ENCODE data around the gene ABCG4.

ABCG4 gene

DNA sequence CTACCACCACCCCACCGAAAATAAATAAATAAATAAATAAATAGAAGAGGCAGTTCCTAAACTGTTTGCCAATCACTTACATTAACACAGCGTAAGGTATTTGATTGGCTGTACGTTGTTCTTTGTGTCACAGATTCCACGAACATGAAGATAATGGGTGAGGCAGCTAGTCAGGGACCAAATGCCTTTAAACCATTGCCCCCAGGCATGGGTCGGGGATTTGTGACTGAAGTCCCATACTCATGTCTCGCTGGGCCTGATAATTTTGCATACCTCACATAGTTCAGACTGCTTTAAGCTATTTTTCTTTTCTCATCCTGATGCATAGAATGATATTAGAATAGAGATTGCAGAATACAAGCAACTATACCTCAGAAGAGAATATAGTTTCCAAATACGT is 53.7 kb downstream of the ABCG4 start:
- no peak overlapping the region for H3K9ac ChIP-seq

DNA sequence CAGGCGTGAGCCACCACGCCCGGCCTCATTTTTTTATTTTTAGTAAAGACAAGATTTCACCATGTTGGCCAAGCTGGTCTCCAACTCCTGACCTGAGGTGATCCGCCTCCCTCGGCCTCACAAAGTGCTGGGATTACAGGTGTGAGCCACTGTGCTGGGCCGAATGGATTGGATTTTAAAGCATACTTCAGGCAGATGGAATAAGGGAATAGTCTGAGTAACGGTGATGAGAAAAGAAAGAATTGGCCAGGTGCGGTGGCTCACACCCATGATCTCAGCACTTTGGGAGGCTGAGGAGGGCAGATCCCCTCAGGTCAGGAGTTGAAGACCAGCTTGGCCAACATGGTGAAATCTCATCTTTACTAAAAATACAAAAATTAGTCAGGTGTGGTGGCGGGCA is 55.2 kb downstream of the ABCG4 start:
- Histone ChIP-seq H3K79me2 (no peaks in the 10 kb centered on the region), H3K4me2 (ENCODE audit: low read length) (no peak overlapping the region), H3K4me1 (no peaks in the 10 kb centered on the region), H3K9ac (no peak overlapping the region), H3K9me3 (ENCODE audit: control insufficient read depth, low read length) (no peaks in the 10 kb centered on the region), H3K27ac (no peak overlapping the region), H3K36me3 (ENCODE audit: control insufficient read depth, insufficient read depth, low read length) (no peaks in the 10 kb centered on the region), H2AFZ (no peak overlapping the region), H3K4me3 (ENCODE audit: low read depth, low read length) (no peak overlapping the region), H3K27me3 (ENCODE audit: control insufficient read depth, insufficient read depth, low read length) (no peaks in the 10 kb centered on the region)
- TF ChIP-seq, protein P1, sequence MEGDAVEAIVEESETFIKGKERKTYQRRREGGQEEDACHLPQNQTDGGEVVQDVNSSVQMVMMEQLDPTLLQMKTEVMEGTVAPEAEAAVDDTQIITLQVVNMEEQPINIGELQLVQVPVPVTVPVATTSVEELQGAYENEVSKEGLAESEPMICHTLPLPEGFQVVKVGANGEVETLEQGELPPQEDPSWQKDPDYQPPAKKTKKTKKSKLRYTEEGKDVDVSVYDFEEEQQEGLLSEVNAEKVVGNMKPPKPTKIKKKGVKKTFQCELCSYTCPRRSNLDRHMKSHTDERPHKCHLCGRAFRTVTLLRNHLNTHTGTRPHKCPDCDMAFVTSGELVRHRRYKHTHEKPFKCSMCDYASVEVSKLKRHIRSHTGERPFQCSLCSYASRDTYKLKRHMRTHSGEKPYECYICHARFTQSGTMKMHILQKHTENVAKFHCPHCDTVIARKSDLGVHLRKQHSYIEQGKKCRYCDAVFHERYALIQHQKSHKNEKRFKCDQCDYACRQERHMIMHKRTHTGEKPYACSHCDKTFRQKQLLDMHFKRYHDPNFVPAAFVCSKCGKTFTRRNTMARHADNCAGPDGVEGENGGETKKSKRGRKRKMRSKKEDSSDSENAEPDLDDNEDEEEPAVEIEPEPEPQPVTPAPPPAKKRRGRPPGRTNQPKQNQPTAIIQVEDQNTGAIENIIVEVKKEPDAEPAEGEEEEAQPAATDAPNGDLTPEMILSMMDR (IDR thresholded peaks at IDR 0.05) = no peak

More for the DNA sequence above, 53.7 kb downstream of the ABCG4 start:
- no peak overlapping the region for H2AFZ ChIP-seq
- no peak overlapping the region for H3K27ac ChIP-seq
- TF ChIP-seq, protein P1 (IDR thresholded peaks at IDR 0.05) = no peak
- H3K27me3 ChIP-seq (ENCODE audit: control insufficient read depth, insufficient read depth, low read length) = no peaks in the 10 kb centered on the region
- H3K4me3 ChIP-seq (ENCODE audit: low read depth, low read length) = no peak overlapping the region
- no peak overlapping the region for H3K4me2 ChIP-seq (ENCODE audit: low read length)
- no peaks in the 10 kb centered on the region for H3K36me3 ChIP-seq (ENCODE audit: control insufficient read depth, insufficient read depth, low read length)
- no peaks in the 10 kb centered on the region for H3K79me2 ChIP-seq
- no peaks in the 10 kb centered on the region for H3K9me3 ChIP-seq (ENCODE audit: control insufficient read depth, low read length)
- H3K4me1 ChIP-seq = no peaks in the 10 kb centered on the region

DNA sequence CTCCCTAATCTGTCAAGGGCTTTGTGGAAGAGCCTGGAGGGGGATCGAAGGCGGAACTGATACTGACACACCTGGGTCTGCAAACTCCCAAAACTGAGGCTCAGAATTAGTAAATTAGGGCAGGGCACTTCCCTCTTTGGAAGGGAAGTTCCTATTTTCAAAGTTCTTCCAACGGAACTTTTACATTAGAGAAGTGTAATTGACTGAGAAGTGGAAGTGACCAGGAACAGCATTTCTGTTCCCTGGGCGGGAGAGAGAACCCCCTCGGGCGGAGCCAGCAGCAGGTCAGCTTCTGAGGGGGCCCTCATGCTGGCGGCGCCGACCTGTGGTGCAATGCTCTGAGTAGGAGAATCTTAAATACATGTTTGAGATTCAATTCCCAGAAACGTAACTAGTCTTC is 56.2 kb downstream of the ABCG4 start:
- peaks cover 2% of the 10 kb centered on the region for H3K79me2 ChIP-seq
- no peaks in the 10 kb centered on the region for H3K4me1 ChIP-seq
- no peak overlapping the region for H3K4me3 ChIP-seq (ENCODE audit: low read depth, low read length)
- H3K27ac ChIP-seq = peak overlapping the region; percentile 86
- no peak overlapping the region for H3K4me2 ChIP-seq (ENCODE audit: low read length)
- no peak overlapping the region for H3K9ac ChIP-seq
- no peaks in the 10 kb centered on the region for H3K36me3 ChIP-seq (ENCODE audit: control insufficient read depth, insufficient read depth, low read length)
- TF ChIP-seq, protein P1 (IDR thresholded peaks at IDR 0.05) = no peak
- H2AFZ ChIP-seq = peak overlapping the region; percentile 80
- H3K9me3 ChIP-seq (ENCODE audit: control insufficient read depth, low read length) = no peaks in the 10 kb centered on the region
- H3K27me3 ChIP-seq (ENCODE audit: control insufficient read depth, insufficient read depth, low read length) = no peaks in the 10 kb centered on the region

DNA sequence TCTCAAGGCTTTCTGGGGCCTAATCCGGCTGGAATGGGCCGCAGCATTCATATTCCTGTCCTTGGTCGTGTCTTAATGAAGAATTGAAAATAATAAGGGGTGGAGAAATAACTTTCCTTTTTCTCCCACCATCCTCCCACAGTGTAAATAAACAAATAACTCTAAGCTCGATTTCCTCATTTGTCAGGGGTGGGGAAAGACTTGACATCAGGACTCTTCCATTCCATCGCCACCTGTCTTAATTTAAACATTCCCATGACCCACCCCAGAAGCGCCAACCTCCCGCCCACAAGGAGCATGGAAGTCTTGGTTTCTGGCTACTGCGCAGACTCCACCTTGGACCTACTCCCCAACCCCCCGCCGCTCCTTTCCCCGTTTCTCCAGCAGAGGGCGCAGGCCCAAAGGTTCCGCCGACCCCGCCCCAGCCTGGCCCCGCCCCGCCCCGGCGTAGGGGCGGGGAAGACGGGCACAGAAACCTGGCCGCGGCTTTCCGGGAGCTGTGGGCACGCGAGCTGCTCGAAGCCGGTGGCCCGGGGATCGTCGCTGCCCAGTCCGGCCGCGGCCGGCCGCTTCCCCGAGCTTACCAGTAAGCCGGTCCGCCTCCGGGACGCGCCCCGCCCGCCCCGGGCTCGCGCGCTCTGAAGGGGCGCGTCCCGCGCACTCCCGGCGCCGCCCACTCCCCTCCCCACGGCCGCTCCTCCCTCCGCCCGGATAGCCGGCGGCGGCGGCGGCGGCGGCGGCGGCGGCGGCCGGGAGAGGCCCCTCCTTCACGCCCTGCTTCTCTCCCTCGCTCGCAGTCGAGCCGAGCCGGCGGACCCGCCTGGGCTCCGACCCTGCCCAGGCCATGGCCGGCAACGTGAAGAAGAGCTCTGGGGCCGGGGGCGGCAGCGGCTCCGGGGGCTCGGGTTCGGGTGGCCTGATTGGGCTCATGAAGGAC is 57.0 kb downstream of the ABCG4 start, which contains the start of gene CBL:
Gene CBL (plus strand): TSS at position 766 of the 937 bp plus-strand sequence. CDS start 79 bp downstream, at position 845.
- Histone ChIP-seq H3K27ac (peak within 1 kb of the TSS; percentile 86), H3K9ac (peak within 1 kb of the TSS; percentile 37), H2AFZ (peak within 1 kb of the TSS; percentile 87), H3K27me3 (ENCODE audit: control insufficient read depth, insufficient read depth, low read length) (no peaks in the 10 kb centered on the region), H3K79me2 (peaks cover 2% of the 10 kb centered on the region), H3K9me3 (ENCODE audit: control insufficient read depth, low read length) (no peaks in the 10 kb centered on the region), H3K4me2 (ENCODE audit: low read length) (peak within 1 kb of the TSS; percentile 83), H3K36me3 (ENCODE audit: control insufficient read depth, insufficient read depth, low read length) (no peaks in the 10 kb centered on the region), H3K4me1 (no peaks in the 10 kb centered on the region), H3K4me3 (ENCODE audit: low read depth, low read length) (peak within 1 kb of the TSS; percentile 71)
- TF ChIP-seq, protein P1 (IDR thresholded peaks at IDR 0.05) = peak; percentile 77

Measured in parathyroid adenoma (tissue), 2 donors.